H9 (cell line): ENCODE data around the gene SSBP2. TPM values are rescaled to one million over a fixed set of nuclear protein-coding genes. Genes with fewer than 3 reads are reported as not detected.
"Not testable (repeated sequence)": the region's sequence is repeated elsewhere in the genome, so short reads cannot be mapped to it uniquely, and the experiment has no call there.

Source experiments
- DNase-seq: peaks from one replicate; pipeline ENCODE4 v3.0.0-alpha.2; 2017
- H2AFZ ChIP-seq: one replicate; pipeline ENCODE4 v1.6.1; 2013; ENCODE audit warnings: mild to moderate bottlenecking, low read length, control low read depth, moderate library complexity
- H2AK5ac ChIP-seq: 2 replicates; pipeline ENCODE4 v1.6.1; 2013; ENCODE audit warnings: low read length, control low read depth, mixed read lengths; ENCODE audit not compliant: insufficient read length
- H2BK120ac ChIP-seq: one replicate; pipeline ENCODE4 v1.6.1; 2013; ENCODE audit warnings: low read depth, mild to moderate bottlenecking, low read length, control low read depth, inconsistent platforms; ENCODE audit not compliant: poor library complexity, severe bottlenecking
- H2BK12ac ChIP-seq: 2 replicates; pipeline ENCODE4 v1.6.1; 2013; ENCODE audit warnings: low read length, control low read depth, mixed read lengths, low read depth; ENCODE audit not compliant: insufficient read length
- H2BK15ac ChIP-seq: 2 replicates; pipeline ENCODE4 v1.6.1; 2013; ENCODE audit warnings: low read depth, low read length, control low read depth
- H2BK20ac ChIP-seq: one replicate; pipeline ENCODE4 v1.6.1; 2013; ENCODE audit warnings: low read depth, mild to moderate bottlenecking, low read length, control low read depth, inconsistent platforms; ENCODE audit not compliant: poor library complexity, severe bottlenecking
- H2BK5ac ChIP-seq: 2 replicates; pipeline ENCODE4 v1.6.1; 2013; ENCODE audit warnings: low read length, control low read depth, mixed read lengths; ENCODE audit not compliant: insufficient read length
- H3K14ac ChIP-seq: 2 replicates; pipeline ENCODE4 v1.6.1; 2013; ENCODE audit warnings: low read length, control low read depth; ENCODE audit not compliant: insufficient read depth
- H3K18ac ChIP-seq: 2 replicates; pipeline ENCODE4 v1.6.1; 2013; ENCODE audit warnings: low read depth, mild to moderate bottlenecking, mixed read lengths, low read length, control low read depth; ENCODE audit not compliant: insufficient read length
- H3K23ac ChIP-seq: 2 replicates; pipeline ENCODE4 v1.6.1; 2013; ENCODE audit warnings: low read length, control low read depth, mixed read lengths, low read depth; ENCODE audit not compliant: insufficient read length
- H3K23me2 ChIP-seq: 2 replicates; pipeline ENCODE4 v1.6.1; 2013; ENCODE audit warnings: low read depth, mild to moderate bottlenecking, mixed read lengths, low read length, control low read depth; ENCODE audit not compliant: insufficient read length, poor library complexity, severe bottlenecking
- H3K27ac ChIP-seq: 2 replicates; pipeline ENCODE4 v1.5.1; 2013; ENCODE audit warnings: low read length, control low read depth, mixed read lengths, low read depth; ENCODE audit not compliant: insufficient read length
- H3K27me3 ChIP-seq: 2 replicates; pipeline ENCODE4 v1.6.1; 2013; ENCODE audit warnings: low read length, control low read depth, inconsistent platforms; ENCODE audit not compliant: insufficient read depth
- H3K4ac ChIP-seq: 2 replicates; pipeline ENCODE4 v1.6.1; 2013; ENCODE audit warnings: low read depth, mild to moderate bottlenecking, control low read depth, inconsistent platforms, low read length, moderate library complexity
- H3K4me1 ChIP-seq: 2 replicates; pipeline ENCODE4 v1.6.1; 2013; ENCODE audit warnings: low read length, control low read depth, inconsistent platforms; ENCODE audit not compliant: insufficient read depth
- H3K4me2 ChIP-seq: 2 replicates; pipeline ENCODE4 v1.6.1; 2013; ENCODE audit warnings: low read length, control low read depth, mixed read lengths; ENCODE audit not compliant: insufficient read length, insufficient read depth
- H3K56ac ChIP-seq: 2 replicates; pipeline ENCODE4 v1.6.1; 2013; ENCODE audit warnings: low read depth, mild to moderate bottlenecking, mixed read lengths, low read length, control low read depth; ENCODE audit not compliant: insufficient read length
- H3K79me1 ChIP-seq: 2 replicates; pipeline ENCODE4 v1.6.1; 2013; ENCODE audit warnings: low read depth, mild to moderate bottlenecking, moderate library complexity, low read length, control low read depth, inconsistent platforms; ENCODE audit not compliant: insufficient read depth, poor library complexity, severe bottlenecking
- H3K79me2 ChIP-seq: 2 replicates; pipeline ENCODE4 v1.6.1; 2013; ENCODE audit warnings: low read length, control low read depth, inconsistent platforms; ENCODE audit not compliant: insufficient read depth
- H3K9ac ChIP-seq: 2 replicates; pipeline ENCODE4 v1.6.1; 2013; ENCODE audit warnings: low read length, control low read depth, mixed read lengths; ENCODE audit not compliant: insufficient read length; ENCODE audit errors: extremely low read depth
- H3K9me3 ChIP-seq: one replicate; pipeline ENCODE4 v1.6.1; 2013; ENCODE audit warnings: low read depth, low read length, inconsistent platforms; ENCODE audit not compliant: control insufficient read depth
- H3T11ph ChIP-seq: one replicate; pipeline ENCODE4 v1.6.1; 2013; ENCODE audit warnings: mild to moderate bottlenecking, low read length, control low read depth, inconsistent platforms
- H4K20me1 ChIP-seq: one replicate; pipeline ENCODE4 v1.6.1; 2013; ENCODE audit not compliant: control insufficient read depth, insufficient read length, insufficient read depth
- H4K5ac ChIP-seq: 2 replicates; pipeline ENCODE4 v1.6.1; 2013; ENCODE audit warnings: low read depth, mild to moderate bottlenecking, mixed read lengths, low read length, control low read depth; ENCODE audit not compliant: insufficient read length
- H4K8ac ChIP-seq: replicated peaks from 2 replicates; pipeline ENCODE4 v1.6.1; 2013; ENCODE audit warnings: low read length, control low read depth, mixed read lengths, low read depth; ENCODE audit not compliant: insufficient read length
- H4K91ac ChIP-seq: 2 replicates; pipeline ENCODE4 v1.6.1; 2013; ENCODE audit warnings: low read depth, mild to moderate bottlenecking, moderate library complexity, mixed read lengths, low read length, control low read depth; ENCODE audit not compliant: insufficient read length
- H3K27ac Mint-ChIP-seq, 3 experiments: 2 replicates in 2 of 3; 3 replicates in 1 of 3; pipeline ENCODE4 v1.8.0; 2020 to 2021; ENCODE audit warnings: mixed read lengths in 3 of 3, mild to moderate bottlenecking in 1 of 3, moderate library complexity in 1 of 3
- H3K27me3 Mint-ChIP-seq: 2 replicates; pipeline ENCODE4 v1.8.0; 2021; ENCODE audit warnings: low read depth, mild to moderate bottlenecking, moderate library complexity, mixed read lengths
- H3K36me3 Mint-ChIP-seq, 3 experiments: 2 replicates in 2 of 3; 3 replicates in 1 of 3; pipeline ENCODE4 v1.8.0; 2020 to 2021; ENCODE audit warnings: low read depth in 3 of 3, mixed read lengths in 3 of 3; ENCODE audit not compliant: insufficient read depth in 1 of 3
- H3K4me1 Mint-ChIP-seq, 2 experiments: 2 replicates each; pipeline ENCODE4 v1.8.0; 2020; ENCODE audit warnings: mixed read lengths in 2 of 2
- H3K4me3 Mint-ChIP-seq, 2 experiments: 2 replicates in 1 of 2; 3 replicates in 1 of 2; pipeline ENCODE4 v1.8.0; 2020 to 2021; ENCODE audit warnings: mild to moderate bottlenecking in 2 of 2, mixed read lengths in 2 of 2, moderate library complexity in 1 of 2
- H3K9me3 Mint-ChIP-seq, 2 experiments: 2 replicates in 1 of 2; 3 replicates in 1 of 2; pipeline ENCODE4 v1.8.0; 2020; ENCODE audit warnings: mild to moderate bottlenecking in 2 of 2, mixed read lengths in 2 of 2, moderate library complexity in 1 of 2
- WGBS: extraction: QIAGEN DNeasy Blood & Tissue Kit; methylation state at CpG from one replicate; pipeline ENCODE4 v1.1.7; 2013; ENCODE audit warnings: missing lambda C conversion rate, low lambda C conversion rate, mixed read lengths; ENCODE audit not compliant: insufficient read length; ENCODE audit errors: extremely low coverage; 5-methylcytosine and 5-hydroxymethylcytosine counted together
- total RNA-seq: library from RNA; stranded (reverse); gene quantifications from 2 replicates; pipeline ENCODE4 v1.2.1, GENCODE V29; 2021
- TF ChIP-seq, protein P1 (sequence below): fragments of 200-600 bp; sonication (generic); conservative IDR thresholded peaks from 3 replicates; pipeline ENCODE4 v1.8.0; 2021; ENCODE audit warnings: antibody characterized with exemption, mild to moderate bottlenecking

Gene SSBP2
- total RNA-seq, 1 experiment from 2014 or later: 35.6 TPM

DNA sequence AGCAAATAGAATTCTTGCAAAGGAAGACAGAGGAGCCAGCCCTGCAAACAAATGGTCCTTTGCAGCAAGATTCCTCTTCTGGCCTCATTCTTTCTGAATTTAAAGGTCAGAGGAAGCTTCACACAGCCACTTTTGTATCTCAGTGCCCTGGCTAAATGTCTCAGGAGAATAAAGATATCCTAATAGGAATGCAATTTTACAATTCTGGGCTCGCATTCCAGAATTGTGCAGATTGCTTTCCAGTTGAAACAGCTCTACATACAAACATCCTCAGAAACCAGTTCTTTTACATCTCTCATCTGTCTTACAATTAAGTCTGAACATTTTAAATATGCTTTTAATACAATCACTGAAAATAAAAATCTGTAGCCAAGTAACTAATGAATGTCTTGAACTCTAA is 342.4 kb downstream of the SSBP2 start:
- Histone ChIP-seq H3K23me2 (no peaks in the 10 kb centered on the region), H3T11ph (no peak overlapping the region), H2AK5ac (no peak overlapping the region), H3K27ac (no peak overlapping the region), H3K23ac (no peak overlapping the region), H3K9me3 (no peaks in the 10 kb centered on the region), H3K4ac (no peak overlapping the region), H3K4me1 (no peaks in the 10 kb centered on the region), H3K79me1 (no peaks in the 10 kb centered on the region), H3K27me3 (no peaks in the 10 kb centered on the region), H4K91ac (no peak overlapping the region), H4K5ac (no peak overlapping the region), H3K18ac (no peak overlapping the region), H4K20me1 (no peaks in the 10 kb centered on the region), H3K56ac (no peak overlapping the region), H3K9ac (no peak overlapping the region), H4K8ac (no peak overlapping the region), H2BK12ac (no peak overlapping the region), H2BK120ac (no peak overlapping the region), H3K14ac (no peak overlapping the region), H2BK5ac (no peak overlapping the region), H3K4me2 (no peak overlapping the region), H2AFZ (no peak overlapping the region), H2BK15ac (no peak overlapping the region), H3K79me2 (no peaks in the 10 kb centered on the region), H2BK20ac (no peak overlapping the region)
- Mint-ChIP-seq H3K27ac (no peak overlapping the region), H3K27me3 (no peaks in the 10 kb centered on the region), H3K36me3 (no peaks in the 10 kb centered on the region), H3K4me3 (no peak overlapping the region), H3K4me1 (peaks cover 4 to 20% of the 10 kb centered on the region in 2 experiments; a peak in 2 of 4 replicates), H3K9me3 (no peaks in the 10 kb centered on the region)
- TF ChIP-seq, protein P1, sequence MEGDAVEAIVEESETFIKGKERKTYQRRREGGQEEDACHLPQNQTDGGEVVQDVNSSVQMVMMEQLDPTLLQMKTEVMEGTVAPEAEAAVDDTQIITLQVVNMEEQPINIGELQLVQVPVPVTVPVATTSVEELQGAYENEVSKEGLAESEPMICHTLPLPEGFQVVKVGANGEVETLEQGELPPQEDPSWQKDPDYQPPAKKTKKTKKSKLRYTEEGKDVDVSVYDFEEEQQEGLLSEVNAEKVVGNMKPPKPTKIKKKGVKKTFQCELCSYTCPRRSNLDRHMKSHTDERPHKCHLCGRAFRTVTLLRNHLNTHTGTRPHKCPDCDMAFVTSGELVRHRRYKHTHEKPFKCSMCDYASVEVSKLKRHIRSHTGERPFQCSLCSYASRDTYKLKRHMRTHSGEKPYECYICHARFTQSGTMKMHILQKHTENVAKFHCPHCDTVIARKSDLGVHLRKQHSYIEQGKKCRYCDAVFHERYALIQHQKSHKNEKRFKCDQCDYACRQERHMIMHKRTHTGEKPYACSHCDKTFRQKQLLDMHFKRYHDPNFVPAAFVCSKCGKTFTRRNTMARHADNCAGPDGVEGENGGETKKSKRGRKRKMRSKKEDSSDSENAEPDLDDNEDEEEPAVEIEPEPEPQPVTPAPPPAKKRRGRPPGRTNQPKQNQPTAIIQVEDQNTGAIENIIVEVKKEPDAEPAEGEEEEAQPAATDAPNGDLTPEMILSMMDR: no peak
- DNase-seq: no peak
- WGBS: no CpG with 5 or more reads among the region's 1 CpG

DNA sequence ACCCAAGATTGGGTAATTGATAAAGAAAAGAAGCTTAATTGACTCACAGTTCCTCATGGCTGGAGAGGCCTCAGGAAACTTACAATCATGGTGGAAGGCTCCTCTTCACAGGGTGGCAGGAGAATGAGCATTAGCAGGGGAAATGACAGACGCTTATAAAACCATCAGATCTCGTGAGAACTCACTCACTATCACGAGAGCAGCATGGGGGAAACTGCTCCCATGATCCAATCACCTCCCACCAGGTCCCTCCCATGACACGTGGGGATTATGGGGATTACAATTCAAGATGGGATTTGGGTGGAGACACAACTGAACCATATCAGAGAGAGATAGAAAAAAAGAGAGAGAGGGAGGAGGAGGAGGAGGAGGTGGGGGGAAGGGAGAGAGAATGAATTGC is 343.1 kb downstream of the SSBP2 start:
- H2BK5ac ChIP-seq, H3K27me3 ChIP-seq, H3K36me3 Mint-ChIP-seq, H3K4me1 ChIP-seq, H3K9me3 Mint-ChIP-seq, H4K8ac ChIP-seq, H3K4ac ChIP-seq, H3K9me3 ChIP-seq, H3K4me3 Mint-ChIP-seq, H2BK20ac ChIP-seq, H3K23me2 ChIP-seq, H3K27me3 Mint-ChIP-seq, H2BK120ac ChIP-seq, DNase-seq, H3K27ac ChIP-seq, H3K56ac ChIP-seq, H4K91ac ChIP-seq, H2BK15ac ChIP-seq, H3K27ac Mint-ChIP-seq, H2AFZ ChIP-seq, H3K23ac ChIP-seq, H3K79me2 ChIP-seq, H3K79me1 ChIP-seq, H3K14ac ChIP-seq, H3T11ph ChIP-seq, H4K5ac ChIP-seq, H3K18ac ChIP-seq, H3K4me2 ChIP-seq, H2AK5ac ChIP-seq, H2BK12ac ChIP-seq, H4K20me1 ChIP-seq, H3K9ac ChIP-seq: not testable (repeated sequence)
- no CpG with 5 or more reads among the region's 4 CpGs for WGBS
- H3K4me1 Mint-ChIP-seq: peaks cover 4 to 20% of the 10 kb centered on the region in 2 experiments; a peak in 2 of 4 replicates
